GM12878 (cell line): ENCODE data around the gene PRF1. TPM values are rescaled to one million over a fixed set of nuclear protein-coding genes. Genes with fewer than 3 reads are reported as not detected.
"Not testable (repeated sequence)": the region's sequence is repeated elsewhere in the genome, so short reads cannot be mapped to it uniquely, and the experiment has no call there.

Experiments used
- ATAC-seq: fragments of 200-7000 bp; cut with Tn5 transposase; 3 replicates; pipeline ENCODE4 v1.9.1; 2020; ENCODE audit warnings: mild to moderate bottlenecking, moderate library complexity
- BruUV-seq: library from RNA; stranded (reverse); fragments of 400-500 nt; replicated peaks from 2 replicates; lab custom pipeline; 2021; lab: Mats Ljungman, UMichigan
- CTCF ChIA-PET: fragments of 300-600 bp; sonication (Branson Sonifier 250); formaldehyde crosslinking; extraction: SDS; loops from one replicate; lab custom pipeline; 2021; ENCODE audit warnings: inconsistent platforms; lab: Yijun Ruan, JAX
- POLR2A ChIA-PET: fragments of 350-600 bp; formaldehyde crosslinking; extraction: SDS; loops from one replicate; lab custom pipeline; 2021; ENCODE audit warnings: inconsistent platforms; lab: Charles Lee
- RAD21 ChIA-PET: fragments of 300-600 bp; sonication (Branson Sonifier 250); formaldehyde crosslinking; loops from one replicate; lab custom pipeline; 2023; ENCODE audit warnings: antibody characterized with exemption; ENCODE audit not compliant: unreplicated experiment; lab: Charles Lee
- SMC1A ChIA-PET: fragments of 300-600 bp; sonication (Branson Sonifier 250); formaldehyde crosslinking; loops from one replicate; lab custom pipeline; 2023; ENCODE audit not compliant: unreplicated experiment, uncharacterized antibody; lab: Charles Lee
- DNase-seq: peaks from one replicate; pipeline ENCODE4 v3.0.0-alpha.2; 2011; ENCODE audit warnings: low read depth, low spot score
- FAIRE-seq: peaks from 3 replicates; lab custom pipeline; 2011; peaks lifted over from hg19 to GRCh38; lab: Jason Lieb, UNC
- H2AFZ ChIP-seq: 2 replicates; pipeline ENCODE4 v1.6.0; 2011; ENCODE audit warnings: low read depth, low read length, control low read depth; ENCODE audit not compliant: control insufficient read depth
- H3K27ac ChIP-seq: 2 replicates; pipeline ENCODE4 v1.5.1; 2011; ENCODE audit warnings: control low read depth; ENCODE audit not compliant: control insufficient read depth, insufficient read depth
- H3K27me3 ChIP-seq, 2 experiments: replicated peaks in 1 of 2; 2 replicates each; pipeline versions ENCODE4 v1.6.0 to v1.6.1; 2011; ENCODE audit warnings: low read length in 1 of 2; ENCODE audit not compliant: control insufficient read depth in 2 of 2, insufficient read depth in 2 of 2
- H3K36me3 ChIP-seq, 2 experiments: 2 replicates each; pipeline ENCODE4 v1.5.1; 2011; ENCODE audit warnings: low read length in 1 of 2; ENCODE audit not compliant: control insufficient read depth in 2 of 2, insufficient read depth in 2 of 2
- H3K4me1 ChIP-seq: 2 replicates; pipeline ENCODE4 v1.6.1; 2011; ENCODE audit warnings: mild to moderate bottlenecking, low read length, moderate library complexity, mixed read lengths; ENCODE audit not compliant: control insufficient read depth, insufficient read depth
- H3K4me2 ChIP-seq: 2 replicates; pipeline ENCODE4 v1.6.0; 2011; ENCODE audit warnings: control low read depth; ENCODE audit not compliant: control insufficient read depth, insufficient read depth
- H3K4me3 ChIP-seq: fragments of 200-600 bp; sonication (generic); 2 replicates; pipeline ENCODE4 v1.5.1; 2016
- H3K79me2 ChIP-seq: 2 replicates; pipeline ENCODE4 v1.6.0; 2011; ENCODE audit warnings: low read length; ENCODE audit not compliant: control insufficient read depth, insufficient read depth
- H3K9ac ChIP-seq: 2 replicates; pipeline ENCODE4 v1.8.0; 2011; ENCODE audit warnings: low read length, control low read depth, mixed read lengths; ENCODE audit not compliant: control insufficient read depth, insufficient read depth
- H3K9me3 ChIP-seq: replicated peaks from 3 replicates; pipeline ENCODE4 v1.5.1; 2011; ENCODE audit warnings: mild to moderate bottlenecking, low read length; ENCODE audit not compliant: control insufficient read depth, insufficient read depth
- H4K20me1 ChIP-seq: 2 replicates; pipeline ENCODE4 v1.6.0; 2011; ENCODE audit not compliant: control insufficient read depth, insufficient read depth
- WGBS: methylation state at CpG from one replicate; pipeline ENCODE4 v1.1.6; 2016; ENCODE audit warnings: low lambda C conversion rate; ENCODE audit not compliant: insufficient replicate concordance, insufficient coverage; ENCODE audit errors: missing lambda C conversion rate; 5-methylcytosine and 5-hydroxymethylcytosine counted together
- in situ Hi-C: fragments of 300-500 bp; cut with MboI; formaldehyde crosslinking; loops from 9 replicates; pipeline ENCODE4 v1.14.3; 2018; ENCODE audit warnings: mixed read lengths
- intact Hi-C: fragments of 100-400 bp; cut with micrococcal nuclease; formaldehyde crosslinking; loops from one replicate; pipeline ENCODE4 v1.14.2; 2022; ENCODE audit not compliant: unreplicated experiment
- polyA plus RNA-seq, 11 experiments: library from polyadenylated mRNA; depleted of rRNA in 4 of 11; unstranded in 6 of 11; stranded (reverse) in 5 of 11; fragments of >200 nt; fragmentation: Nextera tagmentation in 4 of 11; fragmentation: Illumina TruSeq in 1 of 11; extraction: Ambion mirVana in 4 of 11; extraction: Trizol in 1 of 11; gene quantifications; 1 replicate in 1 of 11; 2 replicates in 10 of 11; pipeline versions ENCODE4 v1.2.1 to v1.2.3, GENCODE V29; 2011 to 2016; ENCODE audit warnings: inconsistent platforms in 2 of 11, missing spikeins in 2 of 11, low read depth in 1 of 11
- total RNA-seq, 4 experiments: library from RNA; depleted of rRNA in 3 of 4; stranded (reverse); fragments of >200 nt in 3 of 4; fragmentation: Illumina TruSeq in 1 of 4; extraction: Trizol in 1 of 4; gene quantifications; 2 replicates each; pipeline versions ENCODE4 v1.2.1 to v1.2.3, GENCODE V29; 2013 to 2021

Gene PRF1
- total and polyA plus RNA-seq, 10 of the 15 experiments (the other 5 are each of a cell fraction or from before 2014, with no cell fraction given), result 0.84 to 15.7 (median 1.3) TPM

DNA sequence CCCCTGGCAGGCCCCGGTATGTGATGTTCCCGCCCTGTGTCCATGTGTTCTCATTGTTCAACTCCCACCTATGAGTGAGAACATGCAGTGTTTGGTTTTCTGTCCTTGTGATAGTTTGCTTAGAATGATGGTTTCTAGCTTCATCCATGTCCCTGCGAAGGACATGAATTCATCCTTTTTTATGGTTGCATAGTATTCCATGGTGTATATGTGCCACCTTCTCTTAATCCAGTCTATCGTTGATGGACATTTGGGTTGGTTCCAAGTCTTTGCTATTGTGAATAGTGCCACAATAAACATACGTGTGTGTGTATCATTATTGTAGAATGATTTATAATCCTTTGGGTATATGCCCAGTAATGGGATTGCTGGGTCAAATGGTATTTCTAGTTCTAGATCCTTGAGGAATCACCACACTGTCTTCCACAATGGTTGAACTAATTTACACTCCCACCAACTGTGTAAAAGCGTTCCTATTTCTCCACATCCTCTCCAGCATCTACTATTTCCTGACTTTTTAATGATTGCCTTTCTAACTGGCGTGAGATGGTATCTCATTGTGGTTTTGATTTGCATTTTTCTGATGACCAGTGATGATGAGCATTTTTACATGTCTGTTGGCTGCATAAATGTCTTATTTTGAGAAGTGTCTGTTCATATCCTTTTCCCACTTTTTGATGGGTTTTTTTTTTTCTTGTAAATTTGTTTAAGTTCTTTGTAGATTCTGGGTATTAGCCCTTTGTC, 37.3 kb upstream of the PRF1 start:
- H3K36me3 ChIP-seq, FAIRE-seq, ATAC-seq, intact Hi-C loops, H3K27me3 ChIP-seq, H3K9ac ChIP-seq, H3K9me3 ChIP-seq, in situ Hi-C loops, H3K4me2 ChIP-seq, H3K4me1 ChIP-seq, DNase-seq, H4K20me1 ChIP-seq, RAD21 ChIA-PET, H3K79me2 ChIP-seq, CTCF ChIA-PET, H2AFZ ChIP-seq, BruUV-seq, H3K4me3 ChIP-seq, H3K27ac ChIP-seq, SMC1A ChIA-PET: not testable (repeated sequence)
- WGBS, result 48% methylated on average over 7 of the region's 7 CpGs
- POLR2A ChIA-PET, result interaction anchor here (0.6 kb wide), 1 partner anchor 19 kb away, joined by 3 read pairs; no protein-coding TSS in a partner anchor

DNA sequence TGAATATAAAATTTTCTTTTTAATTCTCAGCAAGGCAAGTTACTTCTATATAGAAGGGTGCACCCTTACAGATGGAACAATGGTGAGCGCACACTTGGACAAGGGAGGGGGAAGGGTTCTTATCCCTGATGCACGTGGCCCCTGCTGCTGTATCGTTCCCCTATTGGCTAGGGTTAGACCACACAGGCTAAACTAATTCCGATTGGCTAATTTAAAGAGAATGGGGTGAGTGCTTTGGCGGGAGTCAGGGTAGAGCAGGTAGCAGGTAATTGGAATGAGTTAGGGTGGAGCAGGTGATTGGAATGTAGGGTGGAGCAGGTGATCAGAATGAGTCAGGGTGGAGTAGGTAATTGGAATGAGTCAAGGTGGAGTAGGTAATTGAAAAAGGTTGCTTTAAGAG, 32.0 kb upstream of the PRF1 start:
- H3K27ac ChIP-seq, H4K20me1 ChIP-seq, H3K27me3 ChIP-seq, POLR2A ChIA-PET, H2AFZ ChIP-seq, H3K9me3 ChIP-seq, H3K79me2 ChIP-seq, DNase-seq, H3K4me1 ChIP-seq, CTCF ChIA-PET, BruUV-seq, ATAC-seq, intact Hi-C loops, in situ Hi-C loops, RAD21 ChIA-PET, H3K4me2 ChIP-seq, H3K4me3 ChIP-seq, H3K36me3 ChIP-seq, H3K9ac ChIP-seq, SMC1A ChIA-PET, FAIRE-seq: not testable (repeated sequence)
- 43% methylated on average over 5 of the region's 5 CpGs for WGBS
